ENCODE results near the gene MEX3D.

MEX3D gene

GRCh38 chr19:1568320-1569019 lies at the start of gene MEX3D:
MEX3D (minus strand) TSS chr19:1568325; CDS start chr19:1568058, 267 bp downstream.
- peak; percentile 26 for DNase-seq

DNA sequence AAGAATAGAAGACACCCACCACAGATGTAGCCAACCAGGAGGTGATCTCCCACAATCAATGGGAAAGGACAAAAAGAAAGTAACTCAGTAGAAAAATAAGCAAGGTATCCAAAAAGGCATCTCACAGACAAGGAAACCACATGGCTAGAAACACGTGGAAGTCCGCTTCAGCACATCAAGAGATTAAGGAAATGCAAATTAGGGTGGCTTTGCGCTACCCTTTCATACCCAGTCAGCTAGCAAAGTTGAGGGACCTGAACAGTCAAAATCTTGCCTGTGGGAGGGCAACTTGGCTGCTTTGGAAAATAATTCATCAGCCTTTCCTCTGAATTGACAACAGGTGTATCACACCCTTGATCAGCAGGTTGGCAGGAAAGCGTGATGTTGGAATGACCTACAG lies 48.8 kb upstream of the MEX3D start:
- DNase-seq, result peak; percentile 41

- no peak for DNase-seq
Measured at GRCh38 chr19:1616396-1616795, 48.3 kb upstream of the MEX3D start.

- DNase-seq, result no peak
Measured at GRCh38 chr19:1615156-1615765, 47.1 kb upstream of the MEX3D start.

DNA sequence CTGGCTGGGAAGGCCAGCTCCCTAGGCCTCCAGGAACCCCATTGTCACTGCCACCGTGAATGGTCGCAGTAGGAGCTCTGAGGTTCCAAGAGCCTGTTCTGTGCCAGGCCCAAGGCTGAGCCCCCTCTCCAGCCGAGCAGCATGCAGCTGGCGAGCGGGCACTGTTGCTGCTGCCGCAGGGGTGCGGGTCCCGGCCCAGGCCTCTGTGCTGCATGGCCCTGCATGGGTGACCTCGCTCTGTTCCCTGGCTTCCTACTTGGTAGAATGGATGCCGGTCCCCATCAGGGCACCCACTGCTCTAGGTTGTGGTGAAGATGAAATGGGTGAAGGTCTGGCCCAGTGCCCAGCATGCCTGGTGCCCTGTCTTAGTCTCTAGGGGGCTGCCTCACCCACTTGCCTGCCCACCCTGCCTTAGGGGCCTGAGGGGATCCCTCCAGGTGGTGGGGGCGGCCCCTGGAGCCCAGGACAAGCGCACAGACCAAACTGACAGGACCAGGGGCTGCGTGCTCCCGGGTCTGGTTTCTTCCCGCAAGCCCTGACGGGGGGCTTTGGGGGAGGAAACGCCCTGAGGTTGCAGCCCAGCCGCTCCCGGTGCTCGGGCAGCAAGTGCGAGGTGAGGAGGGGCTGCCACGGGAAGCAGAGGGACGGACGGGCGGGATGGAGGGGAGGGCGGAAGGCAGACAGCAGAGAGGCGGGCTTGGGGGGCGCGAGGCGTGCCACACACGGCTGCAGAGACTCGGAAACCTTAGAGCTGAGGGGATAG lies 45.9 kb upstream of the MEX3D start:
- DNase-seq, result no peak

DNA sequence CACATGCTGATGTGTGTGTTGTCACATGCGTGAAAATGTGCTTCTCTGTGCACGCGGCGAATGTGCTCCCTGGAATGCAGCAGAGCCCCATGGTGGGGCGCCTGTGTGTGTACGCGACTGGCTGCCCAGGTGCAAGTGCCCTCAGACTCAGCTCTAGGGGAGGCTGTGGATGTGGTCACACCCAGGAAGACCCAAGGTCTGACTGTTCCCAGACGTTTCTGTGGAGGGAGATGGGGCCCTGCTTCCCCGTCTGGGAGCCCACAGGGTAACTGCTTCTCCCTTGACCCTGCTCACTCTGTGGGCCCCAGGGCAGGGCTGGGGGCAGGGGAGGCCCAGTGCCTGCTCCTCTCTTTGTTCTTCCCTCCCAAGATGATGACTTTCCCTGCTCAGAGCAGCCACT lies 45.0 kb upstream of the MEX3D start:
- DNase-seq, result peak; percentile 45

DNA sequence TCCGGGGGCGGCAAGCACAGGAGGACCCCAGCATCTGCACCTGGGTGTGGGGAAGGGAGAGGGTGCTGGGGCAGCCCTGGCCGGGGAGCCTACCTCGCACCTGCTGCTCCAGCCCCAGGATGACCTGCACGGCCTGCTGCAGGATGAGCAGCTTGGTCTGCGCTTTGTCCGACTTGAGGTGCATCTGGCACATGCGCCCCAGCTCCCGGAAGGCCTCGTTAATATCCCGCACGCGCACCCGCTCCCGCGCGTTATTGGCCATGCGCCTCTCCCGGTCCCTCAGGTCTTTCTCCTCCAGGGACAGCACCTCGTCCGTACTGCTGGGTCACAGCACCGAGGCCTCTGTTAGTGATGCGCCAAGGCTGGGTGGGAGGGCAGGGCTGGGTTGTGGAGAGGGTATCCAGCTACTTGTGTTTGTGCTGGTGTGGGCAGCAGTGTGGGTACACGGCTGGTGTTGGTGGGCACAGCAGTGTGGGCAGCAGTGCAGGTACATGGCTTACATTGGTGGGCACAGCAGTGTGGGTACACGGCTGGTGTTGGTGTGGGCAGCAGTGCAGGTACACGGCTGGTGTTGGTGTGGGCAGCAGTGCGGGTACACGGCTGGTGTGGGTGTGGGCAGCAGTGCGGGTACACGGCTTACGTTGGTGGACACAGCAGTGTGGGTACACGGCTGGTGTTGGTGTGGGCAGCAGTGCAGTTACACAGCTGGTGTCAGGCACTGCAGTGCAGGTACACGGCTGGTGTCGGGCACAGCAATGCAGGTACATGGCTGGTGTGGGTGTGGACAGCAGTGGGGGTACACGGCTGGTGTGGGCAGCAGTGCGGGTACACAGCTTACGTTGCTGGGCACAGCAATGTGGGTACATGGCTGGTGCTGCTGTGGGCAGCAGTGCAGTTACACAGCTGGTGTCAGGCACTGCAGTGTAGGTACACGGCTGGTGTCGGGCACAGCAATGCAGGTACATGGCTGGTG lies 44.3 kb upstream of the MEX3D start:
- DNase-seq, result no peak

GRCh38 chr19:1611353-1611752 lies 43.2 kb upstream of the MEX3D start:
- no peak for DNase-seq

GRCh38 chr19:1610579-1610978 lies 42.5 kb upstream of the MEX3D start:
- no peak for DNase-seq

GRCh38 chr19:1609680-1610474 lies 41.8 kb upstream of the MEX3D start:
- DNase-seq, result no peak

DNA sequence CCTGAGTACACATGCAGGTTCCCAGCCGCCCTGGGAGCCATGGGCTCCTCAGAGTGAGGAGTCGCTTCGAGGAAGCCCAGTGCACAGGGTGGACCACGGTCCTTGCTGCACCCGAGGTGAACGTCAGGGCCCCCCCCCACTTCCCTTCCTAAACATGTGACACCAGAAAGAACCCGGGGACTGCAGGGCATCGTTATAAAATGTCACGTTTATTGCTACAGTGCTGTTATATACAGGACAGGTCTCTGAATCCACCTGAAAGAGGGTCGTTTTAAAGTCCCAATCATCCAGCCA lies 40.9 kb upstream of the MEX3D start:
- no peak for DNase-seq

GRCh38 chr19:1608359-1609102 lies 40.4 kb upstream of the MEX3D start:
- peak; percentile 35 for DNase-seq

- no peak for DNase-seq
Measured at GRCh38 chr19:1606138-1606651, 38.1 kb upstream of the MEX3D start.

DNA sequence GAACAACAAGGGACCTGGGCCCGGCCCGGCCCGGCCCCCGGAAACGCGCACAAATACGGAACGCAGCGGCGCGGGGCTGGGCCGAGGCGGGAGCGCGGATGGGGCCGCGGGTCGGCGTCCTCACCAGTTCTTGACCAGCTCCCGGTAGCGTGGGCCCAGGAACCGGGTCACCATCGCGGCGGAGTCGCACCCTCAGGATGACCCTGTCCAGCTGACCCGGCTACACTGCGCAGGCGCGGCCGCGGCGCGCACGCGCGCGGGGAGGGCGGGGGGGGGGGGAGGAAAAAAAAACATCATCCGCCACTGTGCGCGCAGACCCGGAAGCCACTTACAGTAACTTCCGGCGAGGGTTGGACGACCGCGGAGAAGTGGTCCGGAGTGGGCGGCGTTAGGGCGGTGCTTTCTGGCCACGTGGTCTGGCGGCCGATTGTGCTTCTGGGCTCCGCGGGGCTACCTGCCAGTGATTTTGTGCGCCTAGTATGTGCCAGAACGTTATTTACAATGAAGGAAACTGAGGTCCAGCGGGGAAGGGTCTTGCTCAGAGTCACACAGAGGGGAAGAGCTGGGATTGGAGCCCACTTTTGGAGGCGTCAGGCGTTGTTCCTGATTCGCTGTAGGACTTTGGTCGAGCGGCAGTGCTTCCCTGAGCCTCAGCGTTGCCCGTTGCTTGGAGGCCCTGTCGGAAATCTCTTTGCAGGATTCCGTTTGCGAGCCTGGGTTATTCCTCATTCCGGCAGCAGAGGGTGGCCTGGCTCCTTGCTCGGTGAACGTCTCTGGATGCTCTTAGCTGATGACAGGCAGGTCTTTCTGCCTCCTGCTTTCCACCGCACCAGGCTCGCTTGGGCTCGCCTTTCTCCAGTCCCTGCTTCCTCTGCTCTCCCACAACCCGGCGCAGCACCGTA lies 37.4 kb upstream of the MEX3D start, which contains the start of gene UQCR11:
Gene UQCR11 (minus strand): TSS at position 227 of the 902 bp plus-strand sequence. CDS start 53 bp downstream, at position 174.
- DNase-seq, result peak; percentile 97

DNA sequence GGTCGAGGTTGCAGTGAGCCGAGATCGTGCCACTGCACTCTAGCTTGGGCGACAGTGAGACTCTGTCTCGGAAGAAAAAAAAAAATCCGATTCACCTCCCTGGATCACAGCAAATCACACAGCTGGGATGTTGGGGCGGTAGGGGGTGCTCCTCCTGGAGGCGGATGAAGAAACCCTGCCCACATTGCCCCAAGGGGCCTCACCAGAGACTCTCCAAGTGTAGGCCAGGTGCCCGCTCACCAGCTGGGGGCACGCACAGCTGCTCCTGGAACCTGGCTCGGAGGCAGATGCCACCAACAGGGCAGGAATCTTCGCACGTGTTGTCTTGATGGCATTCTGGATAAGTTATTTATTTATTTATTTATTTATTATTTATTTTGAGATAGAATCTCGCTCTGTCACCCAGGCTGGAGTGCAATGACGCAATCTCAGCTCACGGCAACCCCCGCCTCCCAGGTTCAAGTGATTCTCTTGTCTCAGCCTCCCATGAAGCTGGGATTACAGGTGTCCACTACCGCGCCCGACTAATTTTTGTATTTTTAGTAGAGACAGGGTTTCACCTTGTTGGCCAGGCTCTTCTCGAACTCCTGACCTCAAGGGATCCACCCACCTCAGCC lies 34.1 kb upstream of the MEX3D start:
- DNase-seq, result no peak

GRCh38 chr19:1601613-1602064 lies 33.5 kb upstream of the MEX3D start:
- no peak for DNase-seq

- no peak for DNase-seq
Measured at GRCh38 chr19:1599460-1599846, 31.3 kb upstream of the MEX3D start.

DNA sequence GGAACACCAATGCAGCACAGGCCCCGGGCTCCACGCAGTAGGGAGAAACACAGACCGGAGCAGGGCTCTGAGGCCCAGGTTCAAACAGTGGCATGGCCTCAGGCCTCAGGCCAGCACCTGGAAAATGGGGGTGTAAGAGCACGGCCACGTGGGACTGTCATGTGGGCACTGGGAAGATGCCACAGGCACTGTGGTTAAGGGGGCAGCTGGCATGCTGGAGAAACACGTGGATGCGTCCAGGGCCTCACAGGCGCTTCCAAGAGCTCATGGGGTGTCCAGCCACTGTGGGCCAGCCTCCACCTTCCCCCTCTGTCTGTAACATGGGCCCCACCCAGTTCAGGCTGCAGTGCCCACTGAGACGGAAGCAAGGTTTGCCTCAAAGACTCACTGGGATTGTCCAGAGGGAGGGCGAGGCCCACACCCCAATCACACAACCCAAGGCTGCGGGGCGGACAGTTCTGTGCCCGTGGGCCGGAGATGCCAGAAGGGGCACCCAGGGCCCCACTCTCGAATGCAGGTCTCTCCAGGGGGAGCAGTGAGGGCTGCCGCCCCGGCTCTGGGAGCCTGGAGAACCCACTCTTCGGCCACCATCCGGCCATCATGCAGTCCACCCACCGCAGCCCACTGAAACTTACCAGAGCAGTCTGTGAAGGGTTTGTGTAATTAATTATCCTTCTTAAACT lies 30.8 kb upstream of the MEX3D start:
- no peak for DNase-seq

GRCh38 chr19:1593501-1593772 lies 25.3 kb upstream of the MEX3D start:
- no peak for DNase-seq
